Measurements from ENCODE around the gene PAM. TPM values are rescaled to one million over a fixed set of nuclear protein-coding genes. Genes with fewer than 3 reads are reported as not detected.
A peak's percentile ranks its signal among the peaks of the same experiment; 100 is the strongest.

Gene PAM
- total RNA-seq, 1 donor from 2014 or later = 171 TPM

GRCh38 chr5:102869230-102869629 is 114.1 kb downstream of the PAM start:
- Histone ChIP-seq H3K27ac (no peak overlapping the region), H3K36me3 (no peaks in the 10 kb centered on the region), H3K4me3 (no peak overlapping the region), H3K9me3 (no peaks in the 10 kb centered on the region), H3K4me1 (peaks cover 18% of the 10 kb centered on the region), H3K27me3 (ENCODE audit: low read depth) (no peaks in the 10 kb centered on the region)
- TF ChIP-seq, protein P1, sequence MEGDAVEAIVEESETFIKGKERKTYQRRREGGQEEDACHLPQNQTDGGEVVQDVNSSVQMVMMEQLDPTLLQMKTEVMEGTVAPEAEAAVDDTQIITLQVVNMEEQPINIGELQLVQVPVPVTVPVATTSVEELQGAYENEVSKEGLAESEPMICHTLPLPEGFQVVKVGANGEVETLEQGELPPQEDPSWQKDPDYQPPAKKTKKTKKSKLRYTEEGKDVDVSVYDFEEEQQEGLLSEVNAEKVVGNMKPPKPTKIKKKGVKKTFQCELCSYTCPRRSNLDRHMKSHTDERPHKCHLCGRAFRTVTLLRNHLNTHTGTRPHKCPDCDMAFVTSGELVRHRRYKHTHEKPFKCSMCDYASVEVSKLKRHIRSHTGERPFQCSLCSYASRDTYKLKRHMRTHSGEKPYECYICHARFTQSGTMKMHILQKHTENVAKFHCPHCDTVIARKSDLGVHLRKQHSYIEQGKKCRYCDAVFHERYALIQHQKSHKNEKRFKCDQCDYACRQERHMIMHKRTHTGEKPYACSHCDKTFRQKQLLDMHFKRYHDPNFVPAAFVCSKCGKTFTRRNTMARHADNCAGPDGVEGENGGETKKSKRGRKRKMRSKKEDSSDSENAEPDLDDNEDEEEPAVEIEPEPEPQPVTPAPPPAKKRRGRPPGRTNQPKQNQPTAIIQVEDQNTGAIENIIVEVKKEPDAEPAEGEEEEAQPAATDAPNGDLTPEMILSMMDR (IDR thresholded peaks at IDR 0.05) = no peak
- ATAC-seq (no peak), DNase-seq (no peak)
- intact Hi-C loops (cut with DNase I) = no loop called here

DNA sequence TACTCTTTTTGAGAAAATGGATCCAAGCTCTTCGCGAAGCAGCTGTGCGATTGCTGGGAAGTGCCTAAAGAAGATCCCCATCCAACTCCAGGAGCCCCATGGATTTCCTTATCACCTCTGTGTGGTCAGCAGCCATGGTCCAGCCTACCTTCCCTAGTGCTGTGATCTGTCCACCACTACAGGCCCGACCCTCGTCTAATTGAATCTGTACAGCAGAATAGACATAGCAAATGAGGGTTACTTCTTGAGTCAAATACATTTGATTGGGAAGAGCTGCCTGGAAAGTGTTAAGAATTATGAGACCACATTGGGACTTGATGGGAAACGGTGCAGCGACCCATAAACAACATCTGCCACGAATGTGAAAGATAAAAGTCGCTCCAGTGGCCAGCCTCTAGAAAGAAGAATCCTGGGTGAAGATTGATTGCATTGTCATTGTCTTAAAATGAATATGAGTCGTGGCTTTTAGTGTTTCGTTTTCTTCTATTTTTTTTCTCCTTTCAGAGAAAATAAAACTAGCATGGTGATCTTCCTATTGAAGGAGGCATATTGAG is 118.4 kb downstream of the PAM start:
- ATAC-seq = no peak
- Histone ChIP-seq H3K4me3 (no peak overlapping the region), H3K36me3 (no peaks in the 10 kb centered on the region), H3K9me3 (no peaks in the 10 kb centered on the region), H3K27ac (no peak overlapping the region), H3K4me1 (no peaks in the 10 kb centered on the region), H3K27me3 (ENCODE audit: low read depth) (no peaks in the 10 kb centered on the region)
- intact Hi-C loops (cut with DNase I) = no loop called here
- TF ChIP-seq, protein P1 (IDR thresholded peaks at IDR 0.05) = no peak
- DNase-seq = no peak

DNA sequence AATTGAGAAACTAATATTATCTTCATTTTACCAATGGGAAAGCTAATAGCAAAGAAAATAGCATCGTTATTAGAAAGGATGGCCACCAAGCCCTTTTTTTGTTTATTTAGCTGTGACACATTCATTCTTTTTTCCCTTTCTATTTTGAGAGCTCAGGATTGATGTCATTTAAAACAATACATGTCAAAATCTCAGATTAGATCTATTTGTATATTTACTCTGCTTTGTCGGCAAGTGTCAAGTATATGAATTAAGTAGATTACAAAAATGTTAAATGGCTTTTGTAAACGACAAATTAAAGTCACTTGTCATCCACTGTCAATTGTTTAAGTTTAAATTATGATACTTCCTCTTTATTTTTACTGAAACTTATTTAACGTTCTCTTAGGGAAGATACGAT is 118.9 kb downstream of the PAM start:
- H3K4me1 ChIP-seq = no peaks in the 10 kb centered on the region
- ATAC-seq (no peak), DNase-seq (no peak)
- intact Hi-C loops (cut with DNase I) = no loop called here
- H3K4me3 ChIP-seq = no peak overlapping the region
- H3K27me3 ChIP-seq (ENCODE audit: low read depth) = no peaks in the 10 kb centered on the region
- H3K27ac ChIP-seq = no peak overlapping the region
- H3K36me3 ChIP-seq = no peaks in the 10 kb centered on the region
- H3K9me3 ChIP-seq = no peaks in the 10 kb centered on the region
- TF ChIP-seq, protein P1 (IDR thresholded peaks at IDR 0.05) = no peak

GRCh38 chr5:102875721-102876123 is 120.6 kb downstream of the PAM start:
- H3K4me1 ChIP-seq = no peaks in the 10 kb centered on the region
- ATAC-seq (no peak), DNase-seq (no peak)
- H3K4me3 ChIP-seq = no peak overlapping the region
- no peaks in the 10 kb centered on the region for H3K36me3 ChIP-seq
- no peaks in the 10 kb centered on the region for H3K27me3 ChIP-seq (ENCODE audit: low read depth)
- H3K9me3 ChIP-seq = no peaks in the 10 kb centered on the region
- intact Hi-C loops (cut with DNase I) = no loop called here
- no peak overlapping the region for H3K27ac ChIP-seq
- TF ChIP-seq, protein P1 (IDR thresholded peaks at IDR 0.05) = no peak

- Histone ChIP-seq H3K9me3 (no peaks in the 10 kb centered on the region), H3K27me3 (ENCODE audit: low read depth) (no peaks in the 10 kb centered on the region), H3K4me3 (no peak overlapping the region), H3K36me3 (no peaks in the 10 kb centered on the region), H3K4me1 (no peaks in the 10 kb centered on the region), H3K27ac (no peak overlapping the region)
- DNase-seq (no peak), ATAC-seq (peak in 1 of 2 donors; percentile 14)
- TF ChIP-seq, protein P1 (IDR thresholded peaks at IDR 0.05) = no peak
- intact Hi-C loops (cut with DNase I) = no loop called here
Observed at GRCh38 chr5:102876610-102877009, 121.5 kb downstream of the PAM start.

Measured in lower lobe of right lung (tissue), 2 donors.